ENCODE measurements around the gene IGF2.

GRCh38 chr11:2097998-2098690, 41.0 kb downstream of the IGF2 start:
- TF ChIP-seq, protein P1, sequence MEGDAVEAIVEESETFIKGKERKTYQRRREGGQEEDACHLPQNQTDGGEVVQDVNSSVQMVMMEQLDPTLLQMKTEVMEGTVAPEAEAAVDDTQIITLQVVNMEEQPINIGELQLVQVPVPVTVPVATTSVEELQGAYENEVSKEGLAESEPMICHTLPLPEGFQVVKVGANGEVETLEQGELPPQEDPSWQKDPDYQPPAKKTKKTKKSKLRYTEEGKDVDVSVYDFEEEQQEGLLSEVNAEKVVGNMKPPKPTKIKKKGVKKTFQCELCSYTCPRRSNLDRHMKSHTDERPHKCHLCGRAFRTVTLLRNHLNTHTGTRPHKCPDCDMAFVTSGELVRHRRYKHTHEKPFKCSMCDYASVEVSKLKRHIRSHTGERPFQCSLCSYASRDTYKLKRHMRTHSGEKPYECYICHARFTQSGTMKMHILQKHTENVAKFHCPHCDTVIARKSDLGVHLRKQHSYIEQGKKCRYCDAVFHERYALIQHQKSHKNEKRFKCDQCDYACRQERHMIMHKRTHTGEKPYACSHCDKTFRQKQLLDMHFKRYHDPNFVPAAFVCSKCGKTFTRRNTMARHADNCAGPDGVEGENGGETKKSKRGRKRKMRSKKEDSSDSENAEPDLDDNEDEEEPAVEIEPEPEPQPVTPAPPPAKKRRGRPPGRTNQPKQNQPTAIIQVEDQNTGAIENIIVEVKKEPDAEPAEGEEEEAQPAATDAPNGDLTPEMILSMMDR (tag by site-specific recombination; IDR thresholded peaks at IDR 0.05), result no peak
- TF ChIP-seq ZNF639 (tag by site-specific recombination; IDR thresholded peaks at IDR 0.05) (no peak), ZNF792 (tag by site-specific recombination; IDR thresholded peaks at IDR 0.05) (no peak), ZNF248 (tag by site-specific recombination; IDR thresholded peaks at IDR 0.05) (no peak), ZBTB8A (tag by site-specific recombination; IDR thresholded peaks at IDR 0.05) (no peak), YY1 (tag by site-specific recombination; IDR thresholded peaks at IDR 0.05) (no peak), ZNF184 (tag by site-specific recombination; IDR thresholded peaks at IDR 0.05) (no peak), BCL11B (tag by site-specific recombination; IDR thresholded peaks at IDR 0.05; ENCODE audit: low read depth) (no peak), ZNF280C (tag by site-specific recombination; IDR thresholded peaks at IDR 0.05) (no peak)

Measured in HEK293 (cell line).